ENCODE measurements around the gene SNED1.

Gene SNED1

DNA sequence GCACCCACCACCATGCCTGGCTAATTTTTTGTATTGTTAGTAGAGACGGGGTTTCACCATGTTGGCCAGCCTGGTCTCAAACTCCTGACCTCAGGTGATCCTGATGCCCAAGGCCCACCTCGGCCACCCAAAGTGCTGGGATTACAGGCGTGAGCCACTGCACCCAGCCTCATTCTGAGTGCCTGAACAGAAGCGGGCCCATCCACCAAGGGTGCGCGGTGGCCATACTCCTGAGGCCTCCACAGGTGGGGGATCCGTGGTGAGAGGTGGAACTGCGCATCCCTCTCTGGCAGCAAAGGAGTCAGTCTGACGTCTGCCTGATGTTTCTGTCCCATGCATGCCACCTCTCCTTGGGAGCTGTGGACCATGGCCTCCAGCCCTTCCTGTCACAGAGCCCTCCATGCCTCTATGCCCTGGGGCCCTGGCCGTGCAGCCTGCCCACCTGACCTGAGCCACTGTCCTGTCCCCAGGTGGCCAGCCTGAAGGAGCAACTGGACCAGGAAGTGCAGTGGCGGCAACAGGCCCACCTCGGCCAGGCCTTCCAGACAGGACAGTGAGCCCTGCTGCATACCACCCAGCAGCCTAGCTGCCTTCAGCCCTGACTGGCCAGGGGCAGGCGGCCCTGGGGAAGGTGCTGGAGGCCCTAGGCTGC is 7.6 kb upstream of the SNED1 start:
- TF ChIP-seq FOXP2 (optimal IDR thresholded peaks at IDR 0.05; ENCODE audit: borderline replicate concordance, extremely low read depth, extremely low read length, insufficient read depth) (no peak), SIN3A (IDR thresholded peaks at IDR 0.05; ENCODE audit: borderline replicate concordance, insufficient read depth, low read length) (no peak), POLR2AphosphoS5 (IDR thresholded peaks at IDR 0.05; ENCODE audit: low read depth, low read length) (no peak), REST (IDR thresholded peaks at IDR 0.05; ENCODE audit: insufficient read depth in 1 of 2, low read depth in 2 of 2, low read length in 2 of 2) (no peak)

DNA sequence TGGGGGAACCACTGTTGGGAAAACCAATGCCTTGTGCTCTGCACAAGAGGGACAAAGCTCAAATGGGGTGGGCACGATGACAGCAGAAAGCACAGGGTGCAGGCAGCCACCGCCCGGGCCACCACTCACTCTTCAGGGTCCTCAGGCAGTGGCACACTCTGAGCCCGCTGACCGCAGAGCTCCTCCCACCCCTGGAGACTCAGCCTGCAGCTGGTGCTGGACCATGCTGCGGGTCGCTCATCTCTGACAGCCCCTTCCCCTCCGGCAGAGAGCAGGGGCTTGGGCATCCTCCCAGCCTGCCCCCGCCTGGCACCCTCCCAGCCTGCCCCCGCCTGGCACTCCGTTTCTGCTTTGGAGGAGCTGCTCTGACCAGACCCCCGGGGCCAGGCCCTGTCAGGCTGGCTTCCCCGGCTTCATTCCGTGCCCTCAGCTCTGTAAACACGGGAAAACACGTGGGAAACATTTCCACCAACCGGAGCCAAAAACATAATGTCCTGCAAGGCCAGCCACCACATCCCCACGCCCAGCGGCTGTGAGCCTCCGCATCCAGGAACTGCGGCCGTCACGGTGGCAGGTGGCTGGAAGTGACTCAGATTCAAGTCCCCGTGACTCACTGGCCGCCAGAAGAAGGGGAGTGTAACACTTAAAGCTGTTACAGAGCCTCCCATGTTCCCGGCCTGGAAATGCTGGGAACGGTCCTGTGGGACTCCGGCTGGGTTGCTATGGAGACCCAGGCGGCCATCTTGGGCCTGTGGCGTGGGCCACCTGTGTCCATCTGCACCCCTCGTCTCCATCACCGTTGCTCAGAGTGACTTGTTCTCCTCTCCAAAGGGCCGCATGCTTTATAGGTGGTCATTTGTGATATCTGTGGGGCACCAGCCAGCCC is 6.8 kb upstream of the SNED1 start:
- TF ChIP-seq SIN3A (IDR thresholded peaks at IDR 0.05; ENCODE audit: borderline replicate concordance, insufficient read depth, low read length) (peak; percentile 84; the same call in 1 of the 2 replicates), TAF1 (IDR thresholded peaks at IDR 0.05; ENCODE audit: borderline replicate concordance, insufficient read depth, low read length) (no peak)

DNA sequence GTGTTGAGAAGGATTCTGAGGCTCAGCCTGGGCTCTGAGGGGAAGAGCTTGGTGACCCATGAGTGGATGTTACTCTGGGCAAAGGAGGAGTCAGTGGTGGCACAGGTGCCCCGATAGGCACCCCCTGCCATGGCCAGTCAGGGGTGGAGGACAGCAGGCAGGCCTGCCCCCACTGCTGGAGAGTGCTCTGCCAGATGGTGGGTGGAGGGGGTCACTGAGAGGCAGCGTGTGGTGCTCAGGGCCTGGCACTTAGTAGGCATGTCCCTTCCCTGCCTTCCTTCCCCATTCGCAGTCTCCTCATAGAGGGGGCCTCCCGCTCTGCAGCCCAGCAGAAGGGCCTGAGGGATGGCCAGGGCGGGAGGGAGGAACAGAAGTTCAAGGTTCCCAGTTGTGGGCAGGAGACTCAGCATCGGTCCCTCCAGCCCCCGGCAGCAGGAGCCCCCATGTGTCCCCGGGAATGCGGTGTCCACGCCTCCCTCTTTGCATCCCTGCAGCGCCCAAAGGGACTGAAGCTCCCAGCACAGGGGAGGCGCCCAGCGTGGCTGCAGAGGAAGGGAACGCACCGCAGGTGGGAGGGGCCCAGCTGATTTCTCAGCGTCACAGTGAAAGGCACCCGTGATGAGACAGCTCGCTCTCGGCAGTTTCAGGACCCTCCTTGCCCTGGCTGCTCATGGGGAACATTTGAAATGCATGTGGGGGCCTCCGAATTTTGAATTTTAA is 5.7 kb upstream of the SNED1 start:
- TF ChIP-seq TAF1 (IDR thresholded peaks at IDR 0.05; ENCODE audit: borderline replicate concordance, insufficient read depth, low read length), result no peak
- no peak for TF ChIP-seq POLR2AphosphoS5 (IDR thresholded peaks at IDR 0.05; ENCODE audit: low read depth, low read length)
- TF ChIP-seq FOXP2 (optimal IDR thresholded peaks at IDR 0.05; ENCODE audit: borderline replicate concordance, extremely low read depth, extremely low read length, insufficient read depth), result no peak
- no peak for TF ChIP-seq SIN3A (IDR thresholded peaks at IDR 0.05; ENCODE audit: borderline replicate concordance, insufficient read depth, low read length)
- no peak for TF ChIP-seq REST (IDR thresholded peaks at IDR 0.05; ENCODE audit: insufficient read depth in 1 of 2, low read depth in 2 of 2, low read length in 2 of 2)

DNA sequence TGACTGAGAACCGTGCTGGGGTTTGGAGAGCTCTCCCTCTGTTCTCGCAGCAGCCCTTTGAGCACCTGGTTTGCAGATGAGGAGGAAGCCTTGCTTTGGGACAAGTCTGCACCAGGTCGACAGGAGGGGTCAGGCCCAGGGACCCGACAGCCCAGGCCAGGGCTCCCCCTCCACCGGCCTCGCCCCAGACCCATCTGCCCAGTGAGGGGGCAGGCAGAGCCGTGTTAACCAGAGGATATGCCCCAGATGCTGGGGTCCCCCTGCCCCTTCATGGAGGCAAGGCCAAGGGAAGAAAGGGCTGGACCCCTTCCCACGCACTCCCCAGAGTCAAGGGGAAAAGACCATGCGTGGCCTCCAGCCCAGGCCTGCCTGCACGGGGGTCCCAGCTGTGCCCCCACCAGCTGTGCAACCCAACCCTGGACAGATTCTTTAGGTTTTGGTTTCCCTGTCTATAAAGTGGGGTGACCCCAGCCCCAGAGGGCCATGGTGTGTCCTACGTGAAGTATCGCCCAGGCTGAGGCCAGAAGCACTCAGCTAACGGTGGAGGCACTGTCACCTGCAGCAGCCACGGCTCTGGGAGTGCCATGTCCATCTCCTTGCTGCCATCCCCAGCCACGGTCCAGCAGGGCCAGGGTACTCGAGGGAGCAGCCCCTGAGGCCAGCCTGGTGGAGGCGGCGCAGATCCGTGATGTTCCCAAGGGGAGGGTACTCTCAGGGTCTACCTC is 4.8 kb upstream of the SNED1 start:
- TF ChIP-seq FOXP2 (optimal IDR thresholded peaks at IDR 0.05; ENCODE audit: borderline replicate concordance, extremely low read depth, extremely low read length, insufficient read depth) (no peak), SIN3A (IDR thresholded peaks at IDR 0.05; ENCODE audit: borderline replicate concordance, insufficient read depth, low read length) (no peak), REST (IDR thresholded peaks at IDR 0.05; ENCODE audit: insufficient read depth in 1 of 2, low read depth in 2 of 2, low read length in 2 of 2) (no peak), TAF1 (IDR thresholded peaks at IDR 0.05; ENCODE audit: borderline replicate concordance, insufficient read depth, low read length) (no peak), POLR2AphosphoS5 (IDR thresholded peaks at IDR 0.05; ENCODE audit: low read depth, low read length) (no peak)
